ENCODE data around the gene SMCHD1.
"Not testable (repeated sequence)": the region's sequence is repeated elsewhere in the genome, so short reads cannot be mapped to it uniquely, and the experiment has no call there.

SMCHD1 gene

DNA sequence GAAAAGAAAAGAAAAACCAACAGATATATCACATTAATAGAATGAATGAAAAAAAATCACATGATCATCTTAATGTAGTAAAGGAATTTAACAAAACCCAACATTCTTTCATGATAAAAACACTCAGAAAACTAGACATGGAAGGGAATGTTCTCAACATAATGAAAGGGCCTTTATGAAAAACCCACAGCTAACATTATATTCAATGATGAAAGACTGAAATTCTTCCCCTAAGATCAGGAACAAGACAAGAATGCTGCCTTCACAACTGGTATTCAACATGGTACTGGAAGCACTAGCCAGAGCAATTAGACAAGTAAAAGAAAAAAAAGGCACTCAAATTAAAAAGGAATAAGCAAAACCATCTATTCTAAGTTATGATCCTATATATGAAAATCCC lies 162.8 kb downstream of the SMCHD1 start:
- DNase-seq (ENCODE audit: low spot score) = no peak

- no peak for DNase-seq (ENCODE audit: low spot score)
Observed at GRCh38 chr18:2821695-2822094, 166.2 kb downstream of the SMCHD1 start.

DNA sequence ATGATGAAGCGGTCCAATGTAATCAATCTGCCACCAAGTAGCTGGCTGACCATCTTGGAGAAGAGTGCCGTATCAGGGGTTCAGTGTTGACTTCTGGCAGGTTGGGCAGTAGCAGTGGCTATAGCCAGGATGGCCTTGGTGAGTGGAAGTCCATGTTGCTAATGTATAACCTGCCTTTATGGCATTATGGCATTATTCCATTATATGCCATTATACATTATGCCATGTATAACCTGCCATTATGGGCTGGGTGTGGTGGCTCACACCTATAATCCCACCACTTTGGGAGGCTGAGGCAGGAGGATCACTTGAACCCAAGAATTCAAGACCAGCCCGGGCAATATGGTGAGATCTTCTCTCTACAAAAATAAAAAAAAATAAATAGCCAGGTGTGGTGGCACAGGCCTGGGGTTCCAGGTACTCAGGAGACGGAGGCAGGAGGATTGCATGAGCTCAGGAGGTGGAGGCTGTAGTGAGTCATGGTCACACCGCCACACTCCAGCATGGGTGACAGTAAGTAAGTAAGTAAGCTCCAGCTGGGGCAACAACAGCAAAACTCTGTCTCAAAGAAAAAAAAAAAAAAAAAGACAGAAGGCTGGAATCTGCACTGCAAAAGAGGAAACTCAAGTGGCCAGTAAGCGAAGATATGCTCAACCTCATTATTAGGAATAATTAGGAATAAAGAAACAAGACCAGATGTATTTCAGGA lies 166.8 kb downstream of the SMCHD1 start:
- no peak for DNase-seq (ENCODE audit: low spot score)

GRCh38 chr18:2823202-2823601 lies 167.7 kb downstream of the SMCHD1 start:
- no peak for DNase-seq (ENCODE audit: low spot score)

DNA sequence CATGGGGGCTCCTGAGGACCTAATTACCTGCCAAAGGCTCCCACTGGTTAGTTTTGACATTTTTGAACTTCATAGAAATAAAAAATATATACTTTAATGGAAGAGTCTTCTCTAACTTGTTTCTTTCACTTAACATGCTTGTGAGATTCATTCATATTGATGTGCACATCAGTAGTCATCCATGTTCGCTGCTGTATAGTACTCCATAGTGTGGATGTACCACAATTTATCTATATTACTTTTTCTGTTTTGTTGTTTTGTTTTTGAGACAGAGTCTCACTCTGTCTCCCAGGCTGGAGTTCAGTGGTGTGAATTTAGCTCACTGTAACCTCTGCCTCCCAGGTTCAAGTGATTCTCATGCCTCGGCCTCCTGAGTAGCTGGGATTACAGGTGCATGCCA lies 168.4 kb downstream of the SMCHD1 start:
- DNase-seq (ENCODE audit: low spot score) = no peak

GRCh38 chr18:2824865-2825264 lies 169.3 kb downstream of the SMCHD1 start:
- no peak for DNase-seq (ENCODE audit: low spot score)

DNA sequence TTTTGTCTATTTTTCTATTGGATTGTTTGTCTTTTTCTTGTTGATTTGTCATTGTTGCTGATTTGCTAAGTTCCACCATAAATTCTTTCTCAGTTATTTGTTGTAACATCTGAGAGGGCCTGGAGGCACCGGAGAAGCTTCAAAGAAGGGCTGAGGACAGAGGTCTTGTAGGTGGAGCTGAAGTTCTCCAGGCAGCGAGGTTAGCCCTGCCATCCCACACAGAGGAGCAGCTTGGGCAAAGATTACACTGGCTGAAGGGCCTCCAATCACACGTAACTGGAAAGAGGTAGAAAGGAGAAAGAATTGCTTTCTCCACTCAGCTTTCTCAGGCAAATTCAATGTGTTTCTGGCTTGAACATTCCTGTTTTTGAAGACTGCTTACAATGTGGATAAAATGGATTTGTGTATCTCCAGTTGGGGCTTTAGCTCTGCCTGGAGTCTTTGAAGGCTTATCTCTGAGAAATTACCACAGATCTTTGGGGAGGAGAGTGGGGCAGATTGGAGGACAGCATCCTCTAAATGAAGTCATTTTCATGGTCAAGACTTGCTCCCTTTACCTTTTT lies 170.2 kb downstream of the SMCHD1 start:
- no peak for DNase-seq (ENCODE audit: low spot score)

GRCh38 chr18:2826581-2826980 lies 171.1 kb downstream of the SMCHD1 start:
- no peak for DNase-seq (ENCODE audit: low spot score)

- no peak for DNase-seq (ENCODE audit: low spot score)
Observed at GRCh38 chr18:2827061-2827460, 171.5 kb downstream of the SMCHD1 start.

GRCh38 chr18:2836118-2836517 lies 180.6 kb downstream of the SMCHD1 start:
- not testable (repeated sequence) for DNase-seq (ENCODE audit: low spot score)

- DNase-seq (ENCODE audit: low spot score) = not testable (repeated sequence)
Observed at GRCh38 chr18:2837290-2837689, 181.8 kb downstream of the SMCHD1 start.

DNA sequence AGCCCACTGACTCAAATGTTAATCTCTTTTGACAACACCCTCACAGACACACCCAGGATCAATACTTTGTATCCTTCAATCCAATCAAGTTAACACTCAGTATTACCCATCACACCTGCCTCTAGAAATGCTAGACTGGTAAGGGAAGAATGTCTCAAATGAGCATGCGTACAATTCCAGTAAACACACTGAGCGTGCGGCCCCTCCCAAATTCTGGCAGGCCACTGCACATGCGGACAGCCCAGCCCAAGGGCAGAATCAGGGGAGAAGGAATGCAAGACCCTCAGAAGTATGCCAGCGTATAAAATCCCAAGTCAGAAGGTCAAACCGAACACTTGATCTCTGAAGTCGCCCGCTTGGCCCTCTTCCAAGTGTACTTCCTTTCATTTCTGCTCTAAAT lies 183.7 kb downstream of the SMCHD1 start:
- no peak for DNase-seq (ENCODE audit: low spot score)

DNA sequence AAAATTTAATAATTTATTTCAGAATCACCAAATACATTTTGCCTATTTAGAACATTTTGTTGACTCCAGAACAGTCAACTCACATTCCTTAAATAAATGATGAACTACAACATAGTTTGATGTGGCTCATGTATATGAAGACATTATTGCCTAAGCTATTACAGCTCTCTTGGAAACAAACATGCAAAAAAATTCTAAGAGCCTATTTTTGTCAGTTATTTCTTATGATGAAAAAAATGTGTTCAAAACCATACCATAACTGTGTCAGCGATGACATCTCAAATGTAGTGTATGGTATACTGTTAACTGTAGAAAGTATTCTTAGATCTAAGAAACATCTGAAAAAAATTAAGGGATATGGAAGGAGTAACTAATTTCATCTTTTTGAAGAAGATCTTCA lies 185.0 kb downstream of the SMCHD1 start:
- no peak for DNase-seq (ENCODE audit: low spot score)

DNA sequence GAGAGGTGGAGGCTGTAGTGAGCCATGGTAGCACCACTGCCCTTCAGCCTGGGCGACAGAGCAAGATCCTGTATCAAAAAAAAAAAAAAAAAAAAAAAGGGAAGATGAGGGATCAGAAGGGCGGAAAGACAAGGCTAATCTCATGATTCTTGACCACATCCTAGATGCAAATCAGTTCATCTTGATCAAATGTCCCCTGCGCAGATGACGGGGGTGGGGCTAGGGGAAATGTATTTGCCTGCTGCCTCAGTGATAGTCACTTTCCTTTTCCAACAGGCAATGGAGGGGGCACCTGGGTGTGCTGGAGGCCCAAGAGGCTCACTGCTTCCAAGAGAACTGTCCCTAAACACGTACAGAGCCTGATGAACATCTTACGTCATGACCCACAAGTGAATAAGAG lies 187.6 kb downstream of the SMCHD1 start:
- DNase-seq (ENCODE audit: low spot score) = no peak

- DNase-seq (ENCODE audit: low spot score) = no peak
Observed at GRCh38 chr18:2845172-2845571, 189.6 kb downstream of the SMCHD1 start.

- DNase-seq (ENCODE audit: low spot score) = no peak
Observed at GRCh38 chr18:2846636-2847316, 191.2 kb downstream of the SMCHD1 start, which contains the start of gene EMILIN2. Gene EMILIN2 (plus strand): TSS chr18:2847006. CDS start chr18:2847189, 183 bp downstream.

DNA sequence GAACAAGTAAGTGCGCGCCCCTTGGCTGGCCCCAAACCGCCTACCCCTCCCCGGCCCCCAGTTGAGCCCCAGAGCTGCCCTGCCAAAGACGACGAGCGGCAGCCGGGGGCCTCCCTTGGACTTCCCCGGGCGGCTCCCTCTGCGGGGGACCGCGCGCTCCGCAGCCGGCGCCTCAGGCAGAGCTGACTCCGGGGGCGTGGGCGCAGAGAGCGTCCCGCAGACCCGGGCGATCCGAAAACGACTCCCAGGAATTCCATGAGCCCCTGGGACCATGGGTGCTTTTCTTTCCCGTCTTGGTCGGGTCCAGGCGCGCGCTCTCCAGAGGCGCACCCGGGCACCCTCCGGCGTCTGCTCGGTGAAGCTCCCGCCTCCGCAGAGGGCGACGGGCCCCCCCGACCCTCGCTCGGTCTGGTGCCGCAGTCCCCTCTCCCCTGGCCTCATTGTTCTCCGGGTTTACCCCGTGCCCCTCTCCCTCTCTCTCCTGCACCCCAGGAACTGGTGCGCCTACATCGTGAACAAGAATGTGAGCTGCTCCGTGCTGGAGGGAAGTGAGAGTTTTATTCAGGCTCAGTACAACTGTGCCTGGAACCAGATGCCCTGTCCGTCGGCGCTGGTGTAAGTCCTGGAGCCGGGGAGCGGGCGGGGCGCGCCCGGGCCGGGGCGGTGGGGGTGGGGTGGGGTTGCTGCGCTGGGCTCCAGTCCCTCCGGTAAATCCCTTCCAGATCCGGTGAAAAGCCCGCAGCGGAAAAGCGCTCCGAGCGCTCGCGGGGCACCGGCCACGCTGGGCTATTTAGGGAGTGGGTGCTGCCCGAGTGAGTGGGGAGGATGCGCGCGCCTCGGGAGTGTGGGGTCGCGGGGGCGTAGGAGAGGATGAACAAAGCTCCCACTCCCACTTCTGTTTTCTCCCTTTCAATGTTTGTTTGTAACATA lies 192.1 kb downstream of the SMCHD1 start:
- DNase-seq (ENCODE audit: low spot score) = no peak

DNA sequence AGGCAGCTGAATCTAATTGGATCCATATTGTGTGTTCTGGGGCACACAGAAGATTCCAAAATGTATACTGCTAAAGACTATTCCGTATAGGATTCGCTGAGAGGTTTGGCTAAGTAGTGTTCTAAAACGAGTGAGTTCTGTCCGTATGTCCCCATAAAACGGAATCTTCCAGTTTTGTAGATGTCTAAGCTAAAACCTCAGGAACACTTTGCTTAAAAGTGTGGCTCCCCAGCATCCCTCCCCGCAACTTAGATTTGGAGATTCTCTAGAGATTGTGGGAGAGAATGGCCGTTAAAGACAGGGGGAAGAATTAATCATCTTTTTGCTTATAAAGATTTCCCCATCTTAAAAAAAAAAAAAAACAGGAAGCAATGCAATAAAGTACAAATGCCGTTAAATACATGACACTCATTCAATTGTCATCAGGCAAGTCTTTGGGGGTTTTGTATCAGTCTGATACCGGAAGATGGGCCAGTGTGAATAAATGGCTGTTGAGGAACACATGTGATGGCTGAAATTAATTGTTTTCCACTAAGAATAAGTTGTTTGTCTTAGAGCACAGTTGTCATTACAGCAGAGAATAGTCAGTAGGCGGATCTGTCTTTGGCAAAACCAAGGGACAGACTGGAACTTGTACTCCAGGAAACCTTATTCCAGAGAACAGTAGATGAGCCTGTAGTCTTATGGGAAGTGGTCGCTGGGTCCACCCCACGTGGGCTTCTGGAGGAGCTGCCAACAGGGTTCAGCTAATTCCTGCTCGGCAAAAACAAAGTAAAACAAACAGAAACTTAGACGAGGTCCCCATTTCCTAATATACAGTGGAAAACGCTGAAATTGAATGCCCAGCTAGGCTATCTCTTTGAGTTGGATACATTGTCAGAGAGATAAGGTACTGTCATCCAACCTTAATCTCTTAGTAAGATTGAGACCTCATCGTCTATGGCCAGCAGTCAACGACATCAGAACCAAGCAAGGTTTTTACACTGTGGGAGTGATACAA lies 193.0 kb downstream of the SMCHD1 start:
- DNase-seq (ENCODE audit: low spot score) = no peak

GRCh38 chr18:2850816-2851215 lies 195.3 kb downstream of the SMCHD1 start:
- no peak for DNase-seq (ENCODE audit: low spot score)

- DNase-seq (ENCODE audit: low spot score) = no peak
Observed at GRCh38 chr18:2851771-2852170, 196.2 kb downstream of the SMCHD1 start.

DNA sequence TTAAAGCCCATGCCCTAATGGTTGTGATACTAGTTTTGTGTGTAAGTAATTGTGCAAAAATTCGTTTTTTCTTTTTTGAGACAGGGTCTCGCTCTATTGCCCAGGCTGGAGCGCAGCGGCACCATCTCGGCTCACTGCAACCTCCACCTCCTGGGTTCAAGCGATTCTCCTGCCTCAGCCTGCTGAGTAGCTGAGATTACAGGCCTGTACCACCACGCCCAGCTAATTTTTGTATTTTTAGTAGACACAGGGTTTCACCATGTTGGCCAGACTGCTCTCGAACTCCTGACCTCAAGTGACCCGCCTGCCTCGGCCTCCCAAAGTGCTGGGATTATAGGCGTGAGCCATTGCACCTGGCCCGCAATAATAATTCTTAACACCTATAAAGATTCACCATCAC lies 196.9 kb downstream of the SMCHD1 start:
- DNase-seq (ENCODE audit: low spot score) = not testable (repeated sequence)

Measured in NAMALWA (cell line).